ENCODE measurements around the gene SPIB.
"Not testable (repeated sequence)": the region's sequence is repeated elsewhere in the genome, so short reads cannot be mapped to it uniquely, and the experiment has no call there.

SPIB gene

GRCh38 chr19:50420127-50420526, 1.4 kb downstream of the SPIB start:
- DNase-seq: no peak

- DNase-seq: no peak
Observed at GRCh38 chr19:50420808-50421207, 2.1 kb downstream of the SPIB start.

GRCh38 chr19:50422397-50423278, 3.9 kb downstream of the SPIB start:
- DNase-seq: no peak

GRCh38 chr19:50423279-50424113, 4.8 kb downstream of the SPIB start:
- no peak for DNase-seq

- no peak for DNase-seq
Observed at GRCh38 chr19:50425581-50425980, 6.8 kb downstream of the SPIB start.

GRCh38 chr19:50427318-50427925, 8.7 kb downstream of the SPIB start:
- DNase-seq: no peak

GRCh38 chr19:50427997-50428425, 9.3 kb downstream of the SPIB start:
- no peak for DNase-seq

GRCh38 chr19:50428772-50429463, 10.2 kb downstream of the SPIB start:
- no peak for DNase-seq

- no peak for DNase-seq
Observed at GRCh38 chr19:50430888-50431342, 12.2 kb downstream of the SPIB start.

- DNase-seq: peak; percentile 86
Observed at GRCh38 chr19:50431343-50432220, 12.8 kb downstream of the SPIB start.

GRCh38 chr19:50432221-50433028, 13.7 kb downstream of the SPIB start, which contains the start of gene MYBPC2:
Gene MYBPC2, plus strand, starts transcription at chr19:50432892. Its CDS starts 62 bp downstream, at chr19:50432954.
- DNase-seq: no peak

GRCh38 chr19:50433201-50434180, 14.8 kb downstream of the SPIB start:
- DNase-seq: no peak

GRCh38 chr19:50434525-50434924, 15.8 kb downstream of the SPIB start:
- DNase-seq: no peak

GRCh38 chr19:50435221-50435620, 16.5 kb downstream of the SPIB start:
- DNase-seq: no peak

GRCh38 chr19:50435627-50436026, 16.9 kb downstream of the SPIB start:
- no peak for DNase-seq

GRCh38 chr19:50437862-50438449, 19.2 kb downstream of the SPIB start:
- DNase-seq: no peak

- not testable (repeated sequence) for DNase-seq
Observed at GRCh38 chr19:50439130-50439529, 20.4 kb downstream of the SPIB start.

GRCh38 chr19:50444059-50444458, 25.3 kb downstream of the SPIB start:
- no peak for DNase-seq

- DNase-seq: no peak
Observed at GRCh38 chr19:50447053-50447452, 28.3 kb downstream of the SPIB start.

Measured in activated CD4-positive, alpha-beta T cell treated with anti-CD3 and anti-CD28 coated beads for 1 hour (primary cell).